WTC11 (cell line): Measurements from ENCODE around the gene WDR82. TPM values are rescaled to one million over a fixed set of nuclear protein-coding genes. Genes with fewer than 3 reads are reported as not detected.

Source experiments
- ATAC-seq: fragments of 200-7000 bp; cut with Tn5 transposase; 2 replicates; pipeline ENCODE4 v1.10.0; 2021; ENCODE audit warnings: mild to moderate bottlenecking, moderate library complexity
- CTCF ChIA-PET: fragments of 300-600 bp; sonication (Branson Sonifier 250); formaldehyde crosslinking; loops from one replicate; lab custom pipeline; 2021; ENCODE audit warnings: antibody characterized with exemption; lab: Charles Lee
- POLR2A ChIA-PET: fragments of 350-600 bp; sonication (Branson Sonifier 250); formaldehyde crosslinking; loops from one replicate; lab custom pipeline; 2021; ENCODE audit warnings: antibody characterized with exemption; lab: Charles Lee
- DNase-seq: peaks from one replicate; pipeline ENCODE4 v3.0.0; 2021; ENCODE audit warnings: low spot score
- H3K27ac Mint-ChIP-seq: 2 replicates; pipeline ENCODE4 v1.8.0; 2021; ENCODE audit warnings: mixed read lengths
- H3K27me3 Mint-ChIP-seq: 2 replicates; pipeline ENCODE4 v1.8.0; 2021; ENCODE audit warnings: low read depth, mild to moderate bottlenecking, moderate library complexity, mixed read lengths
- H3K36me3 Mint-ChIP-seq: 2 replicates; pipeline ENCODE4 v1.8.0; 2021; ENCODE audit warnings: mixed read lengths
- H3K4me1 Mint-ChIP-seq: 2 replicates; pipeline ENCODE4 v1.8.0; 2022; ENCODE audit warnings: mixed read lengths
- H3K4me3 Mint-ChIP-seq: 2 replicates; pipeline ENCODE4 v1.8.0; 2021; ENCODE audit warnings: mild to moderate bottlenecking, moderate library complexity, mixed read lengths
- H3K9me3 Mint-ChIP-seq: 2 replicates; pipeline ENCODE4 v1.8.0; 2021; ENCODE audit warnings: mixed read lengths
- CDX4 ChIP-seq: fragments of 250-450 bp; sonication (Bioruptor Pico); IDR thresholded peaks from 2 replicates; pipeline ENCODE4 v1.9.0; 2021; ENCODE audit warnings: moderate library complexity, mild to moderate bottlenecking, inconsistent platforms, borderline replicate concordance
- CREB1 ChIP-seq: sonication (generic); formaldehyde crosslinking; IDR thresholded peaks from 2 replicates; pipeline ENCODE4 v1.8.0; 2023; ENCODE audit warnings: mild to moderate bottlenecking, missing genetic modification reagents
- CREM ChIP-seq: sonication (generic); formaldehyde crosslinking; IDR thresholded peaks from 2 replicates; pipeline ENCODE4 v1.8.1; 2022; ENCODE audit warnings: mild to moderate bottlenecking, missing genetic modification reagents, moderate library complexity
- ELF4 ChIP-seq: sonication (generic); formaldehyde crosslinking; IDR thresholded peaks from 2 replicates; pipeline ENCODE4 v1.8.1; 2022; ENCODE audit warnings: low read depth, mild to moderate bottlenecking, moderate library complexity, missing genetic modification reagents
- ETV6 ChIP-seq: sonication (generic); formaldehyde crosslinking; IDR thresholded peaks from 2 replicates; pipeline ENCODE4 v1.8.1; 2022; ENCODE audit warnings: mild to moderate bottlenecking, missing genetic modification reagents
- IRF1 ChIP-seq: sonication (generic); formaldehyde crosslinking; IDR thresholded peaks from 2 replicates; pipeline ENCODE4 v1.8.0; 2023; ENCODE audit warnings: missing genetic modification reagents
- MAX ChIP-seq: sonication (generic); formaldehyde crosslinking; IDR thresholded peaks from 2 replicates; pipeline ENCODE4 v1.8.0; 2022; ENCODE audit warnings: mild to moderate bottlenecking, missing genetic modification reagents
- MXD4 ChIP-seq: fragments of 250-450 bp; sonication (Bioruptor Pico); IDR thresholded peaks from 2 replicates; pipeline ENCODE4 v1.8.0; 2021; ENCODE audit warnings: mild to moderate bottlenecking, moderate library complexity, borderline replicate concordance
- NR1H2 ChIP-seq: sonication (generic); formaldehyde crosslinking; IDR thresholded peaks from 2 replicates; pipeline ENCODE4 v1.9.0; 2021; ENCODE audit warnings: mild to moderate bottlenecking, moderate library complexity, missing genetic modification reagents
- SMAD4 ChIP-seq: sonication (generic); formaldehyde crosslinking; IDR thresholded peaks from 2 replicates; pipeline ENCODE4 v1.8.0; 2022; ENCODE audit warnings: mild to moderate bottlenecking, missing genetic modification reagents
- TCF7 ChIP-seq: sonication (generic); formaldehyde crosslinking; IDR thresholded peaks from 2 replicates; pipeline ENCODE4 v1.8.0; 2022; ENCODE audit warnings: mild to moderate bottlenecking, low read depth, missing genetic modification reagents, moderate library complexity
- USF2 ChIP-seq: sonication (generic); formaldehyde crosslinking; IDR thresholded peaks from 2 replicates; pipeline ENCODE4 v1.8.1; 2023; ENCODE audit warnings: mild to moderate bottlenecking, missing genetic modification reagents, moderate library complexity
- ZNF232 ChIP-seq: sonication (generic); formaldehyde crosslinking; IDR thresholded peaks from 2 replicates; pipeline ENCODE4 v1.8.0; 2022; ENCODE audit warnings: mild to moderate bottlenecking, missing genetic modification reagents
- ZNF263 ChIP-seq: sonication (generic); formaldehyde crosslinking; IDR thresholded peaks from 2 replicates; pipeline ENCODE4 v1.8.1; 2022; ENCODE audit warnings: low read depth, mild to moderate bottlenecking, moderate library complexity, missing genetic modification reagents
- ZNF416 ChIP-seq: fragments of 250-450 bp; sonication (Bioruptor Pico); IDR thresholded peaks from 2 replicates; pipeline ENCODE4 v1.9.0; 2021; ENCODE audit warnings: mild to moderate bottlenecking, inconsistent platforms
- total RNA-seq: library from RNA; stranded (reverse); gene quantifications from 3 replicates; pipeline ENCODE4 v1.2.3, GENCODE V29; 2021
- TF ChIP-seq, protein P1 (sequence below): sonication (generic); formaldehyde crosslinking; IDR thresholded peaks from 2 replicates; pipeline ENCODE4 v1.8.0; 2022; ENCODE audit warnings: mild to moderate bottlenecking, missing genetic modification reagents
- TF ChIP-seq, protein P2 (sequence below): sonication (generic); formaldehyde crosslinking; IDR thresholded peaks from 2 replicates; pipeline ENCODE4 v1.8.1; 2023; ENCODE audit warnings: mild to moderate bottlenecking, missing genetic modification reagents, borderline replicate concordance
- TF ChIP-seq, protein P3 (sequence below): sonication (generic); formaldehyde crosslinking; IDR thresholded peaks from 2 replicates; pipeline ENCODE4 v1.8.1; 2023; ENCODE audit warnings: mild to moderate bottlenecking, missing genetic modification reagents, moderate library complexity
- TF ChIP-seq, protein P4 (sequence below): fragments of 250-450 bp; sonication (Bioruptor Pico); conservative IDR thresholded peaks from 2 replicates; pipeline ENCODE4 v1.9.0; 2021; ENCODE audit warnings: mild to moderate bottlenecking

The WDR82 gene
- total RNA-seq, 1 experiment from 2014 or later: 69.7 TPM

DNA sequence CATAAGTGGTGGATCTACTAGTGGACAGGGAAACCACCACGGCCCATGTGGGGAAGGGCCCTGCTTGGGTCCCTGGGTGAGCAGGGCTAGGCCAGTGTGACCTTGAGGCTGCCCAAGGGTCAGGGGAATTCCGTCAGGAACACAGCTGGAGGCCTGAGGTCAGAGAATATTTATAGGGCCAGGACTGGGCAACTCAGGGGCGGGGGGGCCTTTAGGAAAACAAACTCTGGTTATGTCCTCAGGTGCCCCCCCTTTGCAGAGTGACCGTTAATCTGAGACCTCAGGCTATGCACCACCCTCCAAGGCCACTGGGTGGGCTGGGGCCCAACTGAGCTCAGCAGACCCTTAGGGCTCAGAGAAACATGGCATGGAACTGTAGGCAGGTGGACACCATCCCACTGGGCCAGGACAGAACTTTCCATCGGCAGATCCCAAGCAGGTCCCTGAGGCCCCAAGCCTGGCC is 42.0 kb downstream of the WDR82 start:
- TF ChIP-seq IRF1 (CRISPR knock-in tag) (no peak), ELF4 (CRISPR knock-in tag) (no peak), CDX4 (CRISPR knock-in tag) (no peak), ZNF263 (CRISPR knock-in tag) (no peak), SMAD4 (CRISPR knock-in tag) (no peak), MAX (CRISPR knock-in tag) (no peak), TCF7 (no peak), CREB1 (no peak), ZNF416 (CRISPR knock-in tag) (no peak), ETV6 (CRISPR knock-in tag) (no peak)
- TF ChIP-seq, protein P1, sequence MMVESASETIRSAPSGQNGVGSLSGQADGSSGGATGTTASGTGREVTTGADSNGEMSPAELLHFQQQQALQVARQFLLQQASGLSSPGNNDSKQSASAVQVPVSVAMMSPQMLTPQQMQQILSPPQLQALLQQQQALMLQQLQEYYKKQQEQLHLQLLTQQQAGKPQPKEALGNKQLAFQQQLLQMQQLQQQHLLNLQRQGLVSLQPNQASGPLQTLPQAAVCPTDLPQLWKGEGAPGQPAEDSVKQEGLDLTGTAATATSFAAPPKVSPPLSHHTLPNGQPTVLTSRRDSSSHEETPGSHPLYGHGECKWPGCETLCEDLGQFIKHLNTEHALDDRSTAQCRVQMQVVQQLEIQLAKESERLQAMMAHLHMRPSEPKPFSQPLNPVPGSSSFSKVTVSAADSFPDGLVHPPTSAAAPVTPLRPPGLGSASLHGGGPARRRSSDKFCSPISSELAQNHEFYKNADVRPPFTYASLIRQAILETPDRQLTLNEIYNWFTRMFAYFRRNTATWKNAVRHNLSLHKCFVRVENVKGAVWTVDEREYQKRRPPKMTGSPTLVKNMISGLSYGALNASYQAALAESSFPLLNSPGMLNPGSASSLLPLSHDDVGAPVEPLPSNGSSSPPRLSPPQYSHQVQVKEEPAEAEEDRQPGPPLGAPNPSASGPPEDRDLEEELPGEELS (CRISPR knock-in tag): no peak
- TF ChIP-seq, protein P2, sequence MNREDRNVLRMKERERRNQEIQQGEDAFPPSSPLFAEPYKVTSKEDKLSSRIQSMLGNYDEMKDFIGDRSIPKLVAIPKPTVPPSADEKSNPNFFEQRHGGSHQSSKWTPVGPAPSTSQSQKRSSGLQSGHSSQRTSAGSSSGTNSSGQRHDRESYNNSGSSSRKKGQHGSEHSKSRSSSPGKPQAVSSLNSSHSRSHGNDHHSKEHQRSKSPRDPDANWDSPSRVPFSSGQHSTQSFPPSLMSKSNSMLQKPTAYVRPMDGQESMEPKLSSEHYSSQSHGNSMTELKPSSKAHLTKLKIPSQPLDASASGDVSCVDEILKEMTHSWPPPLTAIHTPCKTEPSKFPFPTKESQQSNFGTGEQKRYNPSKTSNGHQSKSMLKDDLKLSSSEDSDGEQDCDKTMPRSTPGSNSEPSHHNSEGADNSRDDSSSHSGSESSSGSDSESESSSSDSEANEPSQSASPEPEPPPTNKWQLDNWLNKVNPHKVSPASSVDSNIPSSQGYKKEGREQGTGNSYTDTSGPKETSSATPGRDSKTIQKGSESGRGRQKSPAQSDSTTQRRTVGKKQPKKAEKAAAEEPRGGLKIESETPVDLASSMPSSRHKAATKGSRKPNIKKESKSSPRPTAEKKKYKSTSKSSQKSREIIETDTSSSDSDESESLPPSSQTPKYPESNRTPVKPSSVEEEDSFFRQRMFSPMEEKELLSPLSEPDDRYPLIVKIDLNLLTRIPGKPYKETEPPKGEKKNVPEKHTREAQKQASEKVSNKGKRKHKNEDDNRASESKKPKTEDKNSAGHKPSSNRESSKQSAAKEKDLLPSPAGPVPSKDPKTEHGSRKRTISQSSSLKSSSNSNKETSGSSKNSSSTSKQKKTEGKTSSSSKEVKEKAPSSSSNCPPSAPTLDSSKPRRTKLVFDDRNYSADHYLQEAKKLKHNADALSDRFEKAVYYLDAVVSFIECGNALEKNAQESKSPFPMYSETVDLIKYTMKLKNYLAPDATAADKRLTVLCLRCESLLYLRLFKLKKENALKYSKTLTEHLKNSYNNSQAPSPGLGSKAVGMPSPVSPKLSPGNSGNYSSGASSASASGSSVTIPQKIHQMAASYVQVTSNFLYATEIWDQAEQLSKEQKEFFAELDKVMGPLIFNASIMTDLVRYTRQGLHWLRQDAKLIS: no peak
- TF ChIP-seq, protein P3, sequence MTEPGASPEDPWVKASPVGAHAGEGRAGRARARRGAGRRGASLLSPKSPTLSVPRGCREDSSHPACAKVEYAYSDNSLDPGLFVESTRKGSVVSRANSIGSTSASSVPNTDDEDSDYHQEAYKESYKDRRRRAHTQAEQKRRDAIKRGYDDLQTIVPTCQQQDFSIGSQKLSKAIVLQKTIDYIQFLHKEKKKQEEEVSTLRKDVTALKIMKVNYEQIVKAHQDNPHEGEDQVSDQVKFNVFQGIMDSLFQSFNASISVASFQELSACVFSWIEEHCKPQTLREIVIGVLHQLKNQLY (CRISPR knock-in tag): no peak
- DNase-seq: no peak
- no peak for ATAC-seq
- H3K4me3 Mint-ChIP-seq: no peak overlapping the region
- peaks cover 43% of the 10 kb centered on the region for H3K4me1 Mint-ChIP-seq
- no peaks in the 10 kb centered on the region for H3K36me3 Mint-ChIP-seq
- ChIA-PET POLR2A (interaction anchor here (1.1 to 2.8 kb wide), 2 partner anchors 16 to 41 kb away, joined by 3 to 19 read pairs; partner anchors contain the start of gene WDR82), CTCF (interaction anchor here (0.7 to 9.1 kb wide), 11 partner anchors 13 to 212 kb away, joined by 3 to 222 read pairs (median 3); partner anchors contain the start of genes TLR9 and WDR82)
- peak overlapping the region; percentile 80 for H3K27ac Mint-ChIP-seq
- no peaks in the 10 kb centered on the region for H3K9me3 Mint-ChIP-seq
- H3K27me3 Mint-ChIP-seq: no peaks in the 10 kb centered on the region

DNA sequence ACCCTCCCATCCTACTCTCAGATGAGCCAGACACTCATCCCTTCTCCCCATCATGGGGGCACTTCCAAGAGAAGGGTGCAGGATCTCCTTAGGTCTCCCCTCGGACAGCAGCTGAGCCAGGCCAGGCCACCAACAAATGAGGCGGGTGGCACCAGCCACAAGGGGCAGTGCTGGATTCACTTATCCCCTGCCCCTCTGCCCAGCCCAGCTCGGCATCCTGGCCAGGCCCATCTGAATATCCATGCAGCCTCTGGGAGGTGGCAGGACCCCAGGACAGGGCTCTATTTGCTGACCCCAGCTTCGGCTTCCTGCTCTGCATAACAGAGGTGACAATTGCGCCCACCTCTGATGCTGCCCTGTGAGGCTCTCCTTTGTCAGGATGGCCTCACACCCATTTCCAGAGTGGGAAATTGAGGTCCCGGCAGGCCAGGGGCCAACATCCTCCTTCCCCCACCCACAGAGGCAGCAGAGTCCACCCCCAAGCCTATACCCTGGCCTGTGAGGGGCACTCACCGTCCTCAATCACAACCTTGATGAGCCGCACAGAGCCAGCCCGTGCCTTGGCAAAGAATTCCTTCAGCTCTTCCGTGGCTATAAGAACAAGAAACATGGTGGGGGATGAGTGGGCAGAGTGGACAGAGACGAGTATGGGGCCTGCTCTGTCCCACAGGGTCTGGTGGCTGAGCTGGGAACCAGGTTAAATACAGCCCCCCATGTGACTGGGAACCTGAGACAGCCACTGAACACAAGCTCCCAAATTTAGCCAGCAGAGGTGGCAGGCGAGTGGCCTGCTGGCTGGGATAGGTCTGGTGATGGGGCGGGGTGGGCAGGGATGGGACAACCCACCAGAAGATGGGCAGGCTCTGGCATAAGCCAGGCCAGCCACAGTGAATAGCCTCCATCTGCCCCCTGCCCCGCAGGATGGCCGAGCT is 43.7 kb downstream of the WDR82 start:
- no peaks in the 10 kb centered on the region for H3K27me3 Mint-ChIP-seq
- no peaks in the 10 kb centered on the region for H3K9me3 Mint-ChIP-seq
- H3K4me1 Mint-ChIP-seq: peaks cover 29% of the 10 kb centered on the region
- TF ChIP-seq ZNF232 (CRISPR knock-in tag): no peak
- TF ChIP-seq USF2 (CRISPR knock-in tag): no peak
- no peak for TF ChIP-seq CREM (CRISPR knock-in tag)
- TF ChIP-seq NR1H2 (CRISPR knock-in tag): no peak
- no peak for TF ChIP-seq MXD4 (CRISPR knock-in tag)
- TF ChIP-seq, protein P4, sequence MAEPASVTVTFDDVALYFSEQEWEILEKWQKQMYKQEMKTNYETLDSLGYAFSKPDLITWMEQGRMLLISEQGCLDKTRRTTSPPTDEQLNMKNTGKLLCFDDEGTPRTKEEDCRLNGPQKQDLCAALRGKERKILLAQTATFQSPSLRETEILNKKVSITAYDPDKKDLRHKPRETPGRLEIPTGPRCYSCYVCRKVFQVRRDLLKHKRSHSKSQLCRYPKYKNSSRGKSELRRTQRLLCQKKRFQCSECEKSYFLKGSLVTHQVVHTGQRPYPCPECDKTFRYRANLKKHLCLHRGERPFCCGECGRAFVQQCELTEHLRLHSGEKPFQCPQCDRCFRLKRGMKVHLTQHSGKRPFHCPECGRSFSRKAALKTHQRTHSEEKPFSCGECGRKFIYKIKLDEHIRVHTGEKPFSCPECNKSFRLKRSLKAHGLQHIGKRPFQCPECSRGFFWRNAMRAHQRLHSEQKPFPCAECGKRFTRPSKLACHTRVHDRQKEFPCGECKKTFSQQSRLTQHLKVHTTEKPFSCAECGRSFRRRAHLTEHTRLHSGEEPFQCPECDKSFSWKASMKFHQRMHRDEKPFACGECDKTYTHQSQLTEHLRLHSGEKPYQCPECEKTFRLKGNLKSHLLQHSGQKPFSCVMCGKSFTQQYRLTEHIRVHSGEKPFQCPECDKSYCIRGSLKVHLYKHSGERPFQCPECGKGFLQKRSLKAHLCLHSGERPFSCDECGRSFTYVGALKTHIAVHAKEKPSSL (CRISPR knock-in tag): no peak
- POLR2A ChIA-PET: interaction anchor here (1.0 kb wide), 1 partner anchor 11 kb away, joined by 5 read pairs; the partner anchor contains the start of gene PPM1M
- no peak for DNase-seq
- H3K27ac Mint-ChIP-seq: no peak overlapping the region
- no peak for ATAC-seq
- H3K4me3 Mint-ChIP-seq: no peak overlapping the region
- CTCF ChIA-PET: interaction anchor here (0.7 to 9.1 kb wide), 11 partner anchors 11 to 220 kb away, joined by 3 to 222 read pairs (median 6); partner anchors contain the start of genes PPM1M, TLR9, TNNC1 and WDR82
- peaks cover 9% of the 10 kb centered on the region for H3K36me3 Mint-ChIP-seq
